Head of caudate nucleus (tissue), 42 donors: Measurements from ENCODE around the gene COL1A2.

Source experiments
- DNase-seq, 42 donors: peaks; one replicate each; pipeline versions ENCODE4 v3.0.0 to v3.0.0-alpha.2; 2020 to 2021; ENCODE audit warnings: mixed read lengths in 7 of 42
- intact Hi-C: fragments of 100-400 bp; cut with DNase I; formaldehyde crosslinking; loops from one replicate; pipeline ENCODE4 v1.15.0; 2022

COL1A2 gene

GRCh38 chr7:94451187-94451586, 56.5 kb downstream of the COL1A2 start:
- no peak for DNase-seq
- intact Hi-C loops: loop anchor here (10.0 kb wide), 1 partner anchor 204 kb away; the partner anchor contains the start of gene SGCE

- DNase-seq: no peak
- intact Hi-C loops: loop anchor here (10.0 kb wide), 1 partner anchor 203 kb away; the partner anchor contains the start of gene SGCE
Observed at GRCh38 chr7:94452239-94452638, 57.5 kb downstream of the COL1A2 start.

GRCh38 chr7:94453898-94454297, 59.2 kb downstream of the COL1A2 start:
- intact Hi-C loops: loop anchor here (10.0 kb wide), 1 partner anchor 201 kb away; the partner anchor contains the start of gene SGCE
- DNase-seq: no peak

- no peak for DNase-seq
- intact Hi-C loops: loop anchor here (10.0 kb wide), 1 partner anchor 197 kb away; the partner anchor contains the start of gene SGCE
Observed at GRCh38 chr7:94458041-94458440, 63.3 kb downstream of the COL1A2 start.

- no peak for DNase-seq
- intact Hi-C loops: no loop called here
Observed at GRCh38 chr7:94466516-94466915, 71.8 kb downstream of the COL1A2 start.

- no peak for DNase-seq
- intact Hi-C loops: no loop called here
Observed at GRCh38 chr7:94471604-94472003, 76.9 kb downstream of the COL1A2 start.

- intact Hi-C loops: no loop called here
- DNase-seq: no peak
Observed at GRCh38 chr7:94472608-94473007, 77.9 kb downstream of the COL1A2 start.

GRCh38 chr7:94476251-94476840, 81.7 kb downstream of the COL1A2 start:
- intact Hi-C loops: no loop called here
- DNase-seq: no peak

GRCh38 chr7:94477878-94478277, 83.2 kb downstream of the COL1A2 start:
- intact Hi-C loops: no loop called here
- DNase-seq: no peak

- no peak for DNase-seq
- intact Hi-C loops: no loop called here
Observed at GRCh38 chr7:94478648-94479214, 84.0 kb downstream of the COL1A2 start.
